ENCODE measurements around the gene EXOSC9.

EXOSC9 gene

GRCh38 chr4:121806411-121806810 lies 5.3 kb downstream of the EXOSC9 start:
- H3K9me3 ChIP-seq (ENCODE audit: low read depth, low read length), result no peaks in the 10 kb centered on the region
- DNase-seq (ENCODE audit: low read depth, low spot score), result no peak
- no peak overlapping the region for H3K4me3 ChIP-seq
- H3K27ac ChIP-seq, result no peak overlapping the region
- TF ChIP-seq FOXP2 (optimal IDR thresholded peaks at IDR 0.05; ENCODE audit: control extremely low read depth, extremely low read length, insufficient read depth), result no peak
- no peak for TF ChIP-seq EZH2 (IDR thresholded peaks at IDR 0.05)
- no peak for TF ChIP-seq POLR2AphosphoS5 (IDR thresholded peaks at IDR 0.05; ENCODE audit: borderline replicate concordance, low read depth, low read length)
- H3K36me3 ChIP-seq (ENCODE audit: insufficient read depth, low read length), result peaks cover 91% of the 10 kb centered on the region
- H3K9ac ChIP-seq (ENCODE audit: insufficient read length), result no peak overlapping the region

- TF ChIP-seq EZH2 (IDR thresholded peaks at IDR 0.05) (no peak), FOXP2 (optimal IDR thresholded peaks at IDR 0.05; ENCODE audit: control extremely low read depth, extremely low read length, insufficient read depth) (no peak), POLR2AphosphoS5 (IDR thresholded peaks at IDR 0.05; ENCODE audit: borderline replicate concordance, low read depth, low read length) (no peak)
- no peak overlapping the region for H3K27ac ChIP-seq
- DNase-seq (ENCODE audit: low read depth, low spot score), result no peak
- H3K9ac ChIP-seq (ENCODE audit: insufficient read length), result no peak overlapping the region
- no peak overlapping the region for H3K4me3 ChIP-seq
- H3K9me3 ChIP-seq (ENCODE audit: low read depth, low read length), result no peaks in the 10 kb centered on the region
- H3K36me3 ChIP-seq (ENCODE audit: insufficient read depth, low read length), result peaks cover 94% of the 10 kb centered on the region
Observed at GRCh38 chr4:121811122-121811521, 10.0 kb downstream of the EXOSC9 start.

GRCh38 chr4:121814756-121815155 lies 13.6 kb downstream of the EXOSC9 start:
- Histone ChIP-seq H3K36me3 (ENCODE audit: insufficient read depth, low read length) (peaks cover 95% of the 10 kb centered on the region), H3K9ac (ENCODE audit: insufficient read length) (no peak overlapping the region), H3K9me3 (ENCODE audit: low read depth, low read length) (no peaks in the 10 kb centered on the region), H3K27ac (no peak overlapping the region), H3K4me3 (no peak overlapping the region)
- no peak for DNase-seq (ENCODE audit: low read depth, low spot score)
- TF ChIP-seq POLR2AphosphoS5 (IDR thresholded peaks at IDR 0.05; ENCODE audit: borderline replicate concordance, low read depth, low read length) (no peak), EZH2 (IDR thresholded peaks at IDR 0.05) (no peak), FOXP2 (optimal IDR thresholded peaks at IDR 0.05; ENCODE audit: control extremely low read depth, extremely low read length, insufficient read depth) (no peak)

- TF ChIP-seq FOXP2 (optimal IDR thresholded peaks at IDR 0.05; ENCODE audit: control extremely low read depth, extremely low read length, insufficient read depth) (no peak), POLR2AphosphoS5 (IDR thresholded peaks at IDR 0.05; ENCODE audit: borderline replicate concordance, low read depth, low read length) (no peak), EZH2 (IDR thresholded peaks at IDR 0.05) (no peak)
- Histone ChIP-seq H3K27ac (peak overlapping the region; percentile 33), H3K9ac (ENCODE audit: insufficient read length) (no peak overlapping the region), H3K36me3 (ENCODE audit: insufficient read depth, low read length) (peaks cover 98% of the 10 kb centered on the region), H3K4me3 (no peak overlapping the region), H3K9me3 (ENCODE audit: low read depth, low read length) (no peaks in the 10 kb centered on the region)
- DNase-seq (ENCODE audit: low read depth, low spot score), result no peak
Observed at GRCh38 chr4:121817006-121817405, 15.9 kb downstream of the EXOSC9 start.

GRCh38 chr4:121817701-121818100 lies 16.6 kb downstream of the EXOSC9 start:
- peak overlapping the region; percentile 33; the same call in 1 of the 2 replicates for H3K27ac ChIP-seq
- no peak overlapping the region for H3K4me3 ChIP-seq
- no peak overlapping the region for H3K9ac ChIP-seq (ENCODE audit: insufficient read length)
- TF ChIP-seq FOXP2 (optimal IDR thresholded peaks at IDR 0.05; ENCODE audit: control extremely low read depth, extremely low read length, insufficient read depth), result no peak
- TF ChIP-seq POLR2AphosphoS5 (IDR thresholded peaks at IDR 0.05; ENCODE audit: borderline replicate concordance, low read depth, low read length), result no peak; the same call in 1 of the 2 replicates
- TF ChIP-seq EZH2 (IDR thresholded peaks at IDR 0.05), result no peak
- no peaks in the 10 kb centered on the region for H3K9me3 ChIP-seq (ENCODE audit: low read depth, low read length)
- no peak for DNase-seq (ENCODE audit: low read depth, low spot score)
- H3K36me3 ChIP-seq (ENCODE audit: insufficient read depth, low read length), result peaks cover 96% of the 10 kb centered on the region

- no peak for TF ChIP-seq EZH2 (IDR thresholded peaks at IDR 0.05)
- no peak for TF ChIP-seq FOXP2 (optimal IDR thresholded peaks at IDR 0.05; ENCODE audit: control extremely low read depth, extremely low read length, insufficient read depth)
- no peak for TF ChIP-seq POLR2AphosphoS5 (IDR thresholded peaks at IDR 0.05; ENCODE audit: borderline replicate concordance, low read depth, low read length)
- no peaks in the 10 kb centered on the region for H3K9me3 ChIP-seq (ENCODE audit: low read depth, low read length)
- no peak overlapping the region for H3K27ac ChIP-seq
- DNase-seq (ENCODE audit: low read depth, low spot score), result no peak
- H3K4me3 ChIP-seq, result no peak overlapping the region
- H3K9ac ChIP-seq (ENCODE audit: insufficient read length), result no peak overlapping the region
- H3K36me3 ChIP-seq (ENCODE audit: insufficient read depth, low read length), result peaks cover 91% of the 10 kb centered on the region
Observed at GRCh38 chr4:121818215-121818614, 17.1 kb downstream of the EXOSC9 start.

GRCh38 chr4:121819216-121819965 lies 18.3 kb downstream of the EXOSC9 start:
- TF ChIP-seq EZH2 (IDR thresholded peaks at IDR 0.05) (no peak), POLR2AphosphoS5 (IDR thresholded peaks at IDR 0.05; ENCODE audit: borderline replicate concordance, low read depth, low read length) (no peak), FOXP2 (optimal IDR thresholded peaks at IDR 0.05; ENCODE audit: control extremely low read depth, extremely low read length, insufficient read depth) (no peak)
- Histone ChIP-seq H3K36me3 (ENCODE audit: insufficient read depth, low read length) (peaks cover 81% of the 10 kb centered on the region), H3K9ac (ENCODE audit: insufficient read length) (no peak overlapping the region), H3K4me3 (no peak overlapping the region), H3K27ac (0 out of 2 replicates have a peak overlapping the region, but pooled peaks have one; percentile 1), H3K9me3 (ENCODE audit: low read depth, low read length) (no peaks in the 10 kb centered on the region)
- no peak for DNase-seq (ENCODE audit: low read depth, low spot score)

- DNase-seq (ENCODE audit: low read depth, low spot score), result no peak
- H3K4me3 ChIP-seq, result peak overlapping the region; percentile 89
- peak overlapping the region; percentile 87 for H3K9ac ChIP-seq (ENCODE audit: insufficient read length)
- no peak overlapping the region for H3K27ac ChIP-seq
- peaks cover 55% of the 10 kb centered on the region for H3K36me3 ChIP-seq (ENCODE audit: insufficient read depth, low read length)
- TF ChIP-seq FOXP2 (optimal IDR thresholded peaks at IDR 0.05; ENCODE audit: control extremely low read depth, extremely low read length, insufficient read depth) (no peak), EZH2 (IDR thresholded peaks at IDR 0.05) (no peak), POLR2AphosphoS5 (IDR thresholded peaks at IDR 0.05; ENCODE audit: borderline replicate concordance, low read depth, low read length) (no peak)
- H3K9me3 ChIP-seq (ENCODE audit: low read depth, low read length), result no peaks in the 10 kb centered on the region
Observed at GRCh38 chr4:121822047-121822446, 20.9 kb downstream of the EXOSC9 start.
